RCC 7860 (cell line): ENCODE results near the gene RAB11A.

Experiments used
- DNase-seq: peaks from one replicate; pipeline ENCODE4 v3.0.0-alpha.2; 2015; ENCODE audit warnings: low spot score
- FAIRE-seq: peaks from 2 replicates; lab custom pipeline; 2012; peaks lifted over from hg19 to GRCh38; lab: Jason Lieb, UNC

The RAB11A gene

GRCh38 chr15:65914981-65915925 lies 46.0 kb downstream of the RAB11A start:
- DNase-seq (no peak), FAIRE-seq (no peak)

GRCh38 chr15:65916041-65916663 lies 46.9 kb downstream of the RAB11A start:
- DNase-seq (no peak), FAIRE-seq (no peak)

- no peak for DNase-seq
- FAIRE-seq: no peak
Observed at GRCh38 chr15:65916664-65917406, 47.5 kb downstream of the RAB11A start.

GRCh38 chr15:65917407-65917756 lies 48.1 kb downstream of the RAB11A start:
- FAIRE-seq: no peak

GRCh38 chr15:65917936-65918335 lies 48.6 kb downstream of the RAB11A start:
- FAIRE-seq (no peak), DNase-seq (no peak)

More at GRCh38 chr15:65917407-65917756, 48.1 kb downstream of the RAB11A start:
- no peak for DNase-seq

- FAIRE-seq: no peak
- no peak for DNase-seq
Observed at GRCh38 chr15:65918357-65918920, 49.1 kb downstream of the RAB11A start.

GRCh38 chr15:65918945-65919344 lies 49.7 kb downstream of the RAB11A start:
- FAIRE-seq (no peak), DNase-seq (no peak)

GRCh38 chr15:65919353-65919752 lies 50.1 kb downstream of the RAB11A start:
- FAIRE-seq (no peak), DNase-seq (no peak)

GRCh38 chr15:65920121-65920520 lies 50.8 kb downstream of the RAB11A start:
- FAIRE-seq: no peak
- no peak for DNase-seq

GRCh38 chr15:65920825-65921309 lies 51.6 kb downstream of the RAB11A start:
- FAIRE-seq (no peak), DNase-seq (no peak)

GRCh38 chr15:65921780-65922179 lies 52.5 kb downstream of the RAB11A start:
- DNase-seq (no peak), FAIRE-seq (no peak)

- no peak for FAIRE-seq
- DNase-seq: no peak
Observed at GRCh38 chr15:65922621-65923020, 53.3 kb downstream of the RAB11A start.

- FAIRE-seq (no peak), DNase-seq (no peak)
Observed at GRCh38 chr15:65923264-65923663, 54.0 kb downstream of the RAB11A start.

- DNase-seq: no peak
- FAIRE-seq: no peak
Observed at GRCh38 chr15:65924004-65924403, 54.7 kb downstream of the RAB11A start.

GRCh38 chr15:65925338-65925737 lies 56.0 kb downstream of the RAB11A start:
- DNase-seq: no peak
- no peak for FAIRE-seq

- DNase-seq (no peak), FAIRE-seq (no peak)
Observed at GRCh38 chr15:65926459-65926858, 57.2 kb downstream of the RAB11A start.

GRCh38 chr15:65926899-65927298 lies 57.6 kb downstream of the RAB11A start:
- FAIRE-seq (no peak), DNase-seq (no peak)

GRCh38 chr15:65927545-65927944 lies 58.3 kb downstream of the RAB11A start:
- DNase-seq: no peak
- no peak for FAIRE-seq

- DNase-seq (no peak), FAIRE-seq (no peak)
Observed at GRCh38 chr15:65929573-65929972, 60.3 kb downstream of the RAB11A start.

GRCh38 chr15:65930134-65930533 lies 60.8 kb downstream of the RAB11A start:
- no peak for FAIRE-seq
- no peak for DNase-seq

- DNase-seq (no peak), FAIRE-seq (no peak)
Observed at GRCh38 chr15:65931221-65931620, 61.9 kb downstream of the RAB11A start.
